ENCODE data around the gene CEACAM4.
A peak's percentile ranks its signal among the peaks of the same experiment; 100 is the strongest.

CEACAM4 gene

DNA sequence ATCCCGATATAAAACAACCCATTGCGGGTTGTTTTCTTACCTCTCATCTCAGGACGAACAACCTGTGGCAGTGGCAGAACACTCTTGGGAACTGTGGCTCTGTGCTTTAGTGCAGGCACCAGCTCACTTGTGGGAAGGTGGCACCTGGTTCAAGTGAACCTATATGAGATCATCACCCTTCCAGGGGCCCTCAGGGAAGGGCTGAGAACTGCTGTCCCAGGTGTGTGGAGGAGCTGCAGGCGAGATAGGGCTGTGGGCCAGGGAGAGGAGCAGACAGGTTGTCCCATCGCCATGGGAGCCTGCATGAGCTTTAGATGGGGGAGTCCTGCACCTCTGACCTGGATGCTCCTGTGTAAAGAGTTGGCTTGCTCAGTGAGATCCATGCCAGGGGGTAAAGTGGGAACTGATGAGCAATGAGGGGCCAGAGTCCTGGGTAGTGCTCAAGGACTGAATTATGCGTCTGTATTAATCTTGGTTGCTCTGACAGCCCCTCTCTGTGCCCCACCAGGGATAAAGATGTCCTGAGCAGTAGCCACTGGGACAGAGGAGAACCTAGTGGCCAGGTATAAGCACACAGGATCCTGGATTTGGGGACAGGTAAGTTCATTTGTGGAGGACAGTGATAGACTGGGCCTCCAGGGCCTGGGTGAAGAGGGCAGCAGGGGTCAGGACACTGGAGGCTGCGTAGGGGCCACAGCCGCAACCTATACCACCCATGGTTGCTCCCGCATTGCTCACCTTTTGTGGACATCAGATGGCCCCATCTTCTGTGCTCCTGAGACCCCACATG is 8.7 kb downstream of the CEACAM4 start:
- DNase-seq (ENCODE audit: low read depth), result no peak

DNA sequence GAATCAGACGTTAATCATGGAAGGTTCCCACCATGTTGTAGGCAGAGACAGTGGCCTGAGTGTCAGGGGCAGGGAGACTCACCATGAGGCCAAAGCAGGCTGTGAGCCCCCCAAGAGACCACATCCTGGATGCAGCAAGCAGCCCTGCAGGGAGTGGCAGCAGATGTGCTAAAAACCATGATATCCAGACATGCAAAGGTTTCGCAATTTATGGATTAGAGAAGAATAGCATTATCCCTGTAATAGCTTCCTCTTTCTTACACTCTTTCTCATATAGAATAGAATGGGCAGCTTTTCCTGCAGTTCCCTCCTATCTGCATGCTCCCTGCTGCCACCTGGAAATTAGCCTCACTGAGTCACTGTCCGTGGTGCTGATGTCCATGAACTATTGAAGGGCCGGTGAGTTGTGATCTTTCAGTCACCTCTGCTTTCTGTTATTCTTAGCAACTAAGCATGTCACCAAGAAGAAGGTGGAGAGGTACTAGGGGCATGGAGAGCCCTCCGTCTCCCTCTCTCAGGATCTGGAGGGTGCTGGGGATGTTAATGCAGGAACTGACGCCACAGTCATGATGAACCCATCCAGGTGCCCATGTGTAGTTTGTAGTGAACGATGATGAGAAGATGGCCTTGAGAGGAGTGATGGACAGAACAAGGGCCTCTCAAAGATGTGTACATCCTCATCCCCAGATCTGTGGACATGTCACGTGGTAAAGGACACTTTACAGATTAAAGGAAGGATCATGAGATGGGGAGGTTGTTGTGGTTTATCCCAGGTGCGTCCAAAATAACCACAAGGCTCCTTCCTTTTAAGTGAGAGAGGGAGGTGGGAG is 9.9 kb downstream of the CEACAM4 start:
- no peak for DNase-seq (ENCODE audit: low read depth)

DNA sequence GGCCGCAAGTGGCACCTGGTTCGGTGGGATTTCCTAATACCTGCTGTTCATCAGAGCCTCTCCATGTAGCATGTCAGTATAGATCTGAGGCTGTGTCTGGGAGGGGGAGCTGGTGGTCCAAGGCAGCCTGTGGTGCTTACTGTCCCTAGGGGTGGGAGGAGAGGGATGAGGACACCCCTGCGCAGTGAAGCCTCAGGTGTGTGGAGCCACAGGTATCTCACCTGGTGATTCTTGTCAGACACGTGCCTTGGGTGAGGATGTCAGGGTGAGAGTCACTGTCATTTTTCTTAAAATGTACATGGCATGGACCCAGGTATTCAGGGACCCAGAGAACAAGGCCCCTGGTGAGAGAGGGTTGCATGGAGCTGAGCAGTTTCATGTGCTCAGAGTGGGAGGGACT is 11.7 kb downstream of the CEACAM4 start:
- no peak for DNase-seq (ENCODE audit: low read depth)

DNA sequence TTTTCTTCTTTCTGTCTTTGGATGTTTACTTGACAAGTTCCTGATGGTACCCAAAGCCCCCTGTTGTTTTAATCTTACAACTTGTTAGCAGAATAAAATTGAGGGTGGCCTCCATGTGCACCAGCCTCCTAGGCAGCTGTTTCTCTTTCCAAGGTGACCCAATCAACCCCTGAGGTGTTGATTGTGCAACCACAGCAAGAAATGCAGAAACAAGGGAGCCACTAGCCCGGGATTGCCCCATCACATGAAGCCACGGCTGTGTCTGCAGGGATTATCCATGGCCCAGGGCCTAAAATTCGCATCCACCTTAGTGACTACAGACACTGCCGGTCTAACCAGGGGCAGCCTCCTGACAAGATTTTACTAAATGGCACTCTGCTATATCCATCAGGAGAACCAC is 14.4 kb downstream of the CEACAM4 start:
- DNase-seq (ENCODE audit: low read depth), result no peak

DNA sequence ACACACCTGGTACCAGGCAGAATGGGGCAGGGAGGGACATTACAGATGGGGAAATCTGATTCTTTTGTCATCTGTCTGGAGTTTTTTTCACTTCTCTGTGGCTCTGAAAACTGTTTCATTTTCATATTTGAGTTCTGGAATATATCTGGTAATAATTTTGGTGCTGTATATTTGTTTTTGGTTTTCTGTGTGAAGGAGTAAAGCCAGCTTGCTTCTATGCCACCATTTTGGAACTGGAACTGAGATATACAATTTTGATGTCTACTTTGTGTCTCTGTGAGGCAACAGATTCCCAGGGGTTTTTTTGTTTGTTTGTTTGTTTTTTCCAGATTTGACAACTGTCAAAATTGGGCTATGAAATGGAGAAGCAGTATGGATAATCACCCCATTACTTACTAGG is 16.1 kb downstream of the CEACAM4 start:
- no peak for DNase-seq (ENCODE audit: low read depth)

DNA sequence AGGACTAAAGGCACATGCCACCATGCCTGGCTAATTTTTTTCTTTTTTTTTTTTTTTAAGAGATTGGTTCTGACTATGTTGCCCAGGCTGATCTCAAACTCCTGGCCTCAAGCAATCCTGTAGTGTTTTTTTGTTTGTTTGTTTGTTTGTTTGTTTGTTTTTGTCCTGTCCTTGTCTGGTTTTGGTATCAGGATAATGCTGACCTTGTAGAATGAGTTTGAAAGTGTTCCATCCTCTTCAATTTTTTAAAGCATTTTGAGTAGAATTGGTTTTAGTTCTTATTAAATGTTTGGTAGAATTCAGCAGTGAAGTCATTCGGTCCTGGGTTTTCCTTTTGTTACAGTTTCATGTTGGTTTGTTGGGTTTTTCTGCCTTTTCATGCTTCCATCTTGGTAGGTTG is 19.2 kb downstream of the CEACAM4 start:
- no peak for DNase-seq (ENCODE audit: low read depth)

DNA sequence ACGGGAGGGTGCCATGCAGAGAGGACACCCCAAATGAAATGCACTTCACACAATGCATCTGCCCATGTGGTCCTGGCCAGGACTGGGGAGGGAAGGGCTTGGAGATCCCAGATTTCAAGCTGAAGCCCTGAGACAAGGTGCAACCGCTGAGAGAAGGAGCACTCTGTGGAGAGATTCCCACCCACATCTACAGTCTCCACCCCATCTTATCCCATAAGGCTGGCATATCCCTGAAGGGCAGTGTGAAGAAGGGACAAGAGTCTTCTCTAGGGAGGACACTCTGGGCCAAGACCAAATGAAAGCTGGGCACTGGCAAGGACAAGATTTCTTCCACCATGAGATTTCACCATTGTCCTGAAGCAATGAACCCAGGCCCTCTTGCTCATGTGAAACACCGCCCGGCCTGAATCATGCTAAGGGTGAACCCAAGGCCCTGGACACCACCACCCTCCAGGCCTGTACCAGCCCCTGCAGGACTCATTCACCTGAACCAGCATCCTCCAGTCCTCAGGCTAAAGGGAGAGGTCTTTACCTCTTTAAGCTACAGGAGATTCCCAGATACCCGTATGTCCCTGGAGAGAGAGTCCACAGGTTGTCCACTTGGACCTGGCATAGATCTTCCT is 20.5 kb downstream of the CEACAM4 start:
- DNase-seq (ENCODE audit: low read depth), result no peak

DNA sequence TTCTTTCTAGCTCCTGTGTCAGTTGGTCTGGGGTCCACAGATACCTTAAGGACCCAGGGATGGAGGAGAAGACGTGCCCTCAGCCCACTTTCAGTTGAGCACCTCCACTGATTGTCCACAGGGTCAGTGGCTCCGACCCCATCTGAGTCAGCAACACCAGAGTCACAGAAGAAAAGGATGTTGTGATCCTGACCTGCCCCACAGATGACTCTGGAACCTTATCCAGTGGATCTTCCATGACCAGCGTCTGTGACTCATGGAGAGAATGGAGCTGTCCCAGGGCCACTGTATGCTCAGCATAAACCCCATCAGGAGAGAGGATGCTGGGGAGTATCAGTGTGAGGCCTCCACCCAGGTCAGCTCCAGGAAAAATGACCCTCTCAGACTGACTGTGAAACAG is 22.0 kb downstream of the CEACAM4 start:
- DNase-seq (ENCODE audit: low read depth), result no peak

DNA sequence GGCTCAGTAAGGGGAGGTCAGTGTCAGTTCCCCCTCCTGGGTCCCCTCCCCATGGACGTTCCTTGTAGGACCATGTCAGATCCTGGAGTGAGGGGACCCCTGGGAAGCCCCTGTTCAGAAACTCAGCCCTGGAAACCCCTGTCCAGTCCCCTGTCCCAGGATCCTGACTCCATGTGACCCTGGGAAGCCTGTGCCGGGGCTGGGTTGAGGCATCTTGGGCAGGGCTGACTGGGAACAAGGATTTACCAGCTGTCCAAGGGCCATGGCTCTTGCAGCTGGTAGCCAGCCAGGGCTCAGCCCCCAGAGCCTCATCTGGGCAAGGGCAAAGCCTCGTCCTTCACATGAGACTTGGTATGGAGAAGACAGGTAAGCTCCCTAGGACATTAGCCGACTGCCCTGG is 25.1 kb downstream of the CEACAM4 start:
- DNase-seq (ENCODE audit: low read depth), result no peak

DNA sequence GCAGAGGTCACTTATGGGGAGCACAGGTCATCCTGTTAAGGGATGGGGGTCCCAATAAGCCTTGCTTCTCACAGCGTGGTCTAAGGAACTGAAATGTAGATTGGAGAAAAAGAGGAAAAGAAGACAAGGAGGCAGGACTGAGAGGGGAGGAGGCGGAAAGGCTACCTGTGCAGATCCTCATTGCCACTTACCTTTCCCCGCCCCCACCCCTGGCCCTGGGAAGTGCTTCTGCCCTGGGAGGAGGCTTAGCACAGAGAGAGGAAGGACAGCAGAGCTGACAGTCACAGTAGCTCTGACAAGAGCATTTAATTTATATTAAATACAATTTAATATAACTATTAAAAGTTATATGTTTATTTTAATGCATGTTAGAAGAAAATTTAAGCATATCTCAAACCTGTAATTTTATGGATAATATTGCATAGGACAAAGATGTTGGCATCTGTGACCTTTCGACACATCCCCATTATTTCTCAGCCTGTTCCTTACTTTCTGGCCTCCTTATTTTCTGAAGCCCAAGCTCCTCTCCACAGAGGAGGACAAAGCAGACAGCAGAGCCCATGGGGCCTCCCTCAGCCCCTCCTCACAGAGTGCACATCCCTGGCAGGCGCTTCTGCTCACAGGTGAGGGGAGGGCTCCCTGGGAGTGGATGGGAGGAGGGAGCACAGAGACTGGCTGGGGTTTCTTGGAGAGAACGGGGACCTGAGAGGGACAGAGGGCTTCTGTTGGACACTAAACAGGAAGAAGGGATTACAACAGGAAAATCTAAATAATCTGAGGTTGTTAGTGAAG is 27.5 kb downstream of the CEACAM4 start:
- no peak for DNase-seq (ENCODE audit: low read depth)

DNA sequence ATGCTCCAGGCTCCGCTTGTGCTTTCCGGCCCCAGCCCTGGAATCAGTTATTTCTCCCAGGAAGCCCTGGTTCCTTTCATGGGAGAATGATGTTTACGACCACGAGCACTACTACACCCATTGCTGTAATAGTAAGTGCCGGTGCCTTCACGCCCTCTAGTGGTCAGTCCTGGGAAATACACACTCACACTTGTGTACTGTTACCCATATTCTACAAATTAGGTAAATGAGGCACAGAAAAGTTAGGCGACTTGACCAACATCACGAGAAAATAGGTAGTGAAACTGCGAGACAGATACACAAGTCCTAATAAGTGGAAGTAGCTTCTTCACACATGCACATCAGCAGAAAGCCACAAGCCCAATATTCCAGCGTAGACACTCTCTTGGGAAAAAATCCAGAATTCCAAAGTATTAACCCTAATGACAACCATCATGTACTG is 29.3 kb downstream of the CEACAM4 start:
- DNase-seq (ENCODE audit: low read depth), result peak; percentile 65

DNA sequence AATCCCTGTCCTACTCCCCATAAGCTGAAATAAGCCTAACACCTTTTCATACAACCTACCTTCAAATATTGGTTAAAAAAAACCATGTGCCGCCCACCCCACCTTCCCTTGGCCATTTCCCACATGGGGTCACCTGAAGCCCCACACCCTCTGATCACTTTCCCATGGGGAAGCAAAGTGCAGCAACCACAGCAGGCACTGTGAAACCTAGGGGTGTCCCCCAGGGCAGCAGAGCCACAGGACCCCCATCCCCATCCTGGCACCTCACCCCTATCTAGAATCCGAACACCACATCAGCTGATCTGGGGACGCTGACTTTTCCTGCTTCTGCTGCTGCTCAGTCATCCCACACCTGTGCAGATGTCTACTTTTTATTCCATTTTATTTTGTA is 31.0 kb downstream of the CEACAM4 start:
- no peak for DNase-seq (ENCODE audit: low read depth)

DNA sequence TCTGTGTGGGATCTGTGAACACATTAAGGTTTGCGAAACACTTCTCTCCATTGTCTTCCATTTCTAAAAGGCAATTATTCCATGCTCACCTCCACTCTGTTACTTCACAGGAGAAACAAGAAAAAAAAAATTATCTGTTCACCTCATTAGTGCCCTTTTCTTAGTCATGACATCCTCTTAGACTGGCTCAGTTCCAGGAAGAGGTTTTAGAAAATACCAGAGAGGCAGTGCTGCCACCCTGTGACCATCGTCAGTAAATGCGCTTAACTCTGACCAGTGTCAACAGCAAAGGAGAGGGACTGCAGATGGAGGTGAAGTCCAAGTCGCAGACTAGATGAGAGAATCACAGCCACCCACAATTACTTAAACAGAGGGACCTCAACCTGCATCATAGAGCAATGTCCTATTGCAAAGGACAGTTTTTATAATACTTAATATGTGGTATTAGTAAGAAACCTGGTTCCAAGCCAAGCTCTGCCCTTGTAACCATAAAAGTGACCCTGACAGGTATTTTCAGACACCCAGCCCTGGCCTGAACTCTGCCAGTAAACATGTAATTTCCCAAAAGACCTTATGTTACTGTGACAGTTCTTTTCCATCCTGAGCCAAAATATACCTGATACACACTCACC is 31.5 kb downstream of the CEACAM4 start:
- DNase-seq (ENCODE audit: low read depth), result peak; percentile 51

DNA sequence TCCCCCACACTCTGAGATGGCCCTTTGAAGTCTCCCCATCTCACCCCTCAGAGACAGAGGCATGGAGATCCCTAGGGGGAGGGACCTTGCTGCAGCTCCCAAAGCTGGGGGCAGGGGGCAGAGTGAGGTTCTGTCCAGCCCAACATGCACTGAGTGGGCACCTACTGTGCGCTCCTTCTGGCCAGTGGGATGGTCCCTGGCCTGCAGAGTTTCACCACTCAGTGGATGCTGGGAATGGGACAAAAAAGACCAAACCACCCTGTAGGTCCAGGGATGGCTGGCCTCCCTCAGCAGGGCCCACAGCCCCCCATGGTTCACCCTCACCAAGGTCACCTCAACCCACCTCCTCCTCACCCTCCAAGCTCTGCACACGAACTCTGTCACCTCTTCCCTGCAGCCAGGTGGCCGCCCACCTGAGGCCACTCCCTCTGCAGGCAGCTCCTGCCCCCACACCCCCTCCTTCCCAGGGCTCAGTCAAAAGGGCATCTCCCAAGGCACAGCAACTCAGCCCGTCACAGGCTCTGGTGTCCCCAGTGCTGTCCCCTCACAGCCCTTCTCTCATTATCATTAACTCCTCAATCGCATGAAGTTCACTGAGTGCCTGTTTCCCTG is 34.8 kb downstream of the CEACAM4 start:
- DNase-seq (ENCODE audit: low read depth), result no peak

DNA sequence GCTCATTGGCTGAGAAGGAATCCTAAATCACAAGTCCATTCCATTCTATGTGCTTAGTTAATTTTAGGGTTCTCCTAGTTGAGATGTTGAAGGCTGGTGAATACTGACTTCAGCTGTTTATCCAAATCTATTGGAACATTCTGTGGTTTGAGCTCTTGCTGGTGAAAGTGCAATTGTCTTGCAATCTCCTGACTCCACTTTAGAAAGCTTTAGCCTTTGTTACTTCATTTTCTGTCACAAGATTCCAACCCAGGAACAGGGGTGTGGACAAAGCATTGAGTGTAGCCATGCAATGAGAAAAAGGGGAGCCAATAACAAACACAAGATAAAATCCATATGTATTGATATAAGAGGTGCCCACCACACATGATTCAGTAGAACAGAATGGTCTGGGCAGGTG is 35.9 kb downstream of the CEACAM4 start:
- DNase-seq (ENCODE audit: low read depth), result no peak

DNA sequence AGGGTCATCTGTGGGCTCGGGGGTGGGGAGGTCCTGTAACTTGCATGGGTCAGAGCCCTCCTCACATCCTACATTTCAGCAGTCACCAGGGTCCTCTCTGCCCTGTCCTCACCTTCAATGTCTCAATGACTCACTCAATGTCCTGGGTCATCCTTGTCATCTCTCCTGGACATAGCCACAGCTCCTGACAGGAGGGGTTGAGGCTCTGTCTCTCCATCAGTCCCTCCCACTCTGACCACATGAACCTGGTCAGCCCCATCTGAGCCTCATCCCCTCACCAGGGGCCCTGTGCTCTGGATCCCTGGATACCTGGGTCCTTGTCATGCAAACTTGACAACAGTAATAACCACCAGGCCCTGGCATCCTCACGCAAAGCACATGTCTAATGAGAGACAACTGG is 37.5 kb downstream of the CEACAM4 start:
- no peak for DNase-seq (ENCODE audit: low read depth)

DNA sequence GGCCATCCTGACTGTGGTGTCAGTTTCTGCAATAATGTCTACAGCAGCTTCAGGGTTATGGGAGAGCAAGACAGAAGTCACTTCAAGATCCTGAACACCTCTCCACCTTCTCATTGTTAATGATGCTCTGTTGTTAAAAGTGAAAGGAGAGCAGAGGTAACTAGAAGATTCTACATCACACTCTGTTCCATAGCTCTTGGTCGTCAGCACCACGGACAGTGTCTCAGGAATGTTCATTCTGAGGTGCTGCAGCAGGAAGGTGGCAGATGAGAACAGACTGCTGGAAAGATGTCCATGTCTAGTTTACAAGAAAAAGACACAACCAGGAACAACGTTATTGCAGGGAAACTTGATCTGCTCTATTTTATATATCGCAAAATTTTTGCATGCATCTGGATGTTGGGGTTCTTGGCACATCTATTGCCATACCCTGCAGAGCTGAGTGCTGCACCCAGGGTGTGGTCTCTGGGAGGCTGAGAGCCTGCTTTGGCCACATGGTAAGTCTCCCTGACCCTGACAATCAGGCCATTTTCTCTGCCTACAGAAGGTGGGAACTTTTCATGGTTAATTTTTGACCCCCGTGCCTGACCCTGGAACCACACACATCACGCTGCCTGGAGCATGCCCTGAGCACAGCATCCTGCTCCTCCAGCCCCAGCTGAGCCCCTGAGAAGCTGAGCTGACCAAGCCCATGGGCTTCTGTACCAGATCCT is 38.2 kb downstream of the CEACAM4 start:
- no peak for DNase-seq (ENCODE audit: low read depth)

DNA sequence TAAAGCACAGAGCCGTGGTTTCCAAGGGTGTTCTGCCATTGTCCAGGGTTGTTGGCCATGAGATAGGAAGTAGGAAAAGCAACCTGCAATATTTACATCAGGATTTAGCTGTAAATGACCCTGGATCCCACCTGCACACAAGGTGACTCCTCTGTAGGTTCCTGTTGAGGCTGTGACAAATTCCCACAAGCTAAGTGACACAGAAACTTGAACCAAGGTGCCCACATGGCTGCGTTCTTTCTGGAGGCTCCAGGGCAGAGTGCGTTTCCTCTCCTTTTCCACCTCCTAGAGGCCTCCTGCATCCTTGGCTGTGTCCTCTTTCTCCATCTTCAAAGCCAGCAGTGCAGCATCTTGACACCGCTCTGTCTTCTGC is 39.0 kb downstream of the CEACAM4 start:
- no peak for DNase-seq (ENCODE audit: low read depth)

DNA sequence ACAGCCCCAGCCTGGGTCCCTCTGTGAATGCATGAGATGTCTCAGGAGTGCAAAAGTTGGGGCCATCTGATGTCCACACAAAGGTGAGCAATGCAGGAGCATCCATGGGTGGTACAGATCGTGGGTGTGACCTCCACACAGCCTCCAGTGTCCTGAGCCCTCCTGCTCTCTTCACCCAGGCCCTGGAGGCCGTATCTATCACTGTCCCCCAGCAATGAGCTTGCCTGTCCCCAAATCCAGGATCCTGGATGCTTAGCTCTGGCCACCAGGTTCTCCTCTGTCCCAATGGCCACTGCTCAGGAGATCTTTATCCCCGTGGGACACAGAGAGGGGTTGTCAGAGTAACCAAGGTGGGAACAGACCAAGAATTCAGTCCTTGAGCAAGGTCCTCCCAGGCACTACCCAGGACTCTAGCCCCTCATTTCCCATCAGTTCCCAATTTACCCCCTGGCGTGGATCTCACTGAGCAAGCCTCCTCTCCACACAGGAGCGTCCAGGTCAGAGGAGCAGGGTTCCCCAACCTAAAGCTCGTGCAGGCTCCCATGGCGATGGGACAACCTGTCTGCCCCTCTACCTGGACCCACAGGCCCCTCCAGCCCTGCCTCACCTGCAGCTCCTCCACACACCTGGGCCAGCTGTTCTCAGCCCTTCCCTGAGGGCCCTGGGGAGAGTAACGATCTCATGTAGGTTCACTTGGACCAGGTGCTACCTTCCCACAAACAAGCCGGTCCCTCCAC is 39.6 kb downstream of the CEACAM4 start:
- DNase-seq (ENCODE audit: low read depth), result no peak

DNA sequence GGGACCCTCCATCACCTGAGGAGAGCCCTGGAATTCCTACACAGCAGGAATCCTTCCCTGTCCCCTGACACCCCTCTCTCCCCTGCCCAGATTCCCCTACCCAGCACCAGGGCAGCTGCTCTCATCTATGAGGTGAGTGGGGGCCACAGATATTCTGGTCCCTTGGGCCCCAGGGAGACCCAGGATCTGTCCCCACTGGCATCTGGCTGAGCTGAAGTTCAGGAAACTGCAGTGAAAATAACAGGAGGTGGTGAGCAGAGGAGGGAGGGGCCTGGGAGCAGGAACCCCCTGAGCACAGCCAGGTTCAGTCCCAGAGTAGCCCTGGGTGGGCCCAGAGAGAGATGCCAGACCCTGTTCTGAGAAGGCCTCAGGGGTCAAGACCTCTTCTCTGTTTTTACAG is 40.8 kb downstream of the CEACAM4 start:
- DNase-seq (ENCODE audit: low read depth), result no peak
